GM19035 (cell line): ENCODE data around the gene MYOZ2.
"Not testable (repeated sequence)": the region's sequence is repeated elsewhere in the genome, so short reads cannot be mapped to it uniquely, and the experiment has no call there.

Source experiments
- ATAC-seq: cut with Tn5 transposase; IDR thresholded peaks from one replicate; pipeline ENCODE4 v1.9.1; 2021; ENCODE audit not compliant: unreplicated experiment

The MYOZ2 gene

GRCh38 chr4:119125931-119126330, 9.7 kb upstream of the MYOZ2 start:
- ATAC-seq: no peak

GRCh38 chr4:119128148-119128547, 7.5 kb upstream of the MYOZ2 start:
- no peak for ATAC-seq

DNA sequence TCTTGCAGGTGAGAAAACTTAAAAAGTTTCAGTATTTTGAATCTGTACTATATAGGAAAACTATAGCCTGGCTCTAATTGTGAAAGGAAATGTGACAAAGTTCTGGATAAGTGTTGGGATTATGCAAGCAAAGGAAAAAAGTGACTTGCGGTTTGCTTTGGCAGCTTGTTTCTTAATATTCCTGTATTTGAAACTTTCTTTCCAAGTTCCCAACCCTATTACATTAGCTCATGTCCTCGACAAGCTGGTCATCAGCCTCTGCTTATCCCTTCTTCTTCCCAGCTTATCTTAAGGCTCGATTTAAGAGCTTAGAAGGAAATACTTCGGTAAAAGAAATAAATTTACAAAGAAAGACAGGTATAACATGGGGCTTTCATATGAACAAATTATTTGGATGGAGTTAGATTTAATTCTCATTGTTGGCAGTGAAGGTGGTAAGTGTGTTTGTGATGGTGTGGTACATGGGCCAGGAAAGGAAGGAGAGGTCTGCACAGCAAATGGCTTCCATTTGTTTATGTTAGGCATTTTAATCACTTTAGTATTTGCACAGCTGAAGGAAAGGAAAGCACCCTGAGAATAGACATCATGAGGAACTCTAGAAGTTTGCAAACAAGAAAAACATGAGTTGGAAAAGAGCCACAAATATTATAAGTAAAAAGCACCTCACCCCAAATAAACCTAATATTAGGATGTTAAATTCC, 5.1 kb upstream of the MYOZ2 start:
- ATAC-seq: no peak

DNA sequence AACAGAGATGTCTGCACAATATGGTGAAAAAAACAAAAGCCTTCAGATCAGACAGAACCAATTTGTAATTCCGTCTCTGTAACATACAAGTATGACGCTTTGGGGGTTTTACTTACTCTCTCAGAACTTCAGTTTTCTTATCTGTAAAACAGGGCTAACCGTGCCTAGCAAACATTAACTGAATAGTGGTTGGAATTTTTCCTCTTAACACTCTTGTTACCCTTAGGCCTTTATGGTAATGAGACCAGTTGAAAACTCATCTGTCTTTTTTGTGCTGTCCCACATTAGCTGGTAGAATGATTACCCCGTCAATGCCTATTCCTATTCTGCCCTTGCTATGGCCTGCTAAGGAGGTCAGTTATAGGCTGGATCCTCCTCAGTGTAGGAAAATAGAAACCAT, 4.5 kb upstream of the MYOZ2 start:
- no peak for ATAC-seq

GRCh38 chr4:119132306-119132705, 3.3 kb upstream of the MYOZ2 start:
- no peak for ATAC-seq

- ATAC-seq: no peak
These were observed 914 bp downstream of the MYOZ2 start for GRCh38 chr4:119136546-119136945.

DNA sequence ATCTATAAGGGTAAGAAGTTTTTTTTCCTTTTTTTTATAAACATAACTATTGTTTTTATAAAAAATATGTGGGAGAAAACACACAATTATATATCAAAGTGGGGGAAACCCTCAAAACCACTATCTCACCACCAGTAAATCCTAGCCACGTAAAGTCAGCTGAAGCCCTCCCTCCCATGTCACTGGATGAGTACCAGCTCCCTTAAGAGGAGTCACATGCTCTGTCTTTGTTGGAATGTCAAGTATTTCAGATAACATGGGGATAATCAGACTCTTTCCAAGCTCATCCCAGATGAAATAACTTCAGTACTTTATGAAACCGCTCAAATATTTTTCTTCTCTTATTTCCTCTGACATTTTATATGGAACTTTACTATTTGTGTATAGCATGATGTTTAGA, 2.4 kb downstream of the MYOZ2 start:
- ATAC-seq: no peak

DNA sequence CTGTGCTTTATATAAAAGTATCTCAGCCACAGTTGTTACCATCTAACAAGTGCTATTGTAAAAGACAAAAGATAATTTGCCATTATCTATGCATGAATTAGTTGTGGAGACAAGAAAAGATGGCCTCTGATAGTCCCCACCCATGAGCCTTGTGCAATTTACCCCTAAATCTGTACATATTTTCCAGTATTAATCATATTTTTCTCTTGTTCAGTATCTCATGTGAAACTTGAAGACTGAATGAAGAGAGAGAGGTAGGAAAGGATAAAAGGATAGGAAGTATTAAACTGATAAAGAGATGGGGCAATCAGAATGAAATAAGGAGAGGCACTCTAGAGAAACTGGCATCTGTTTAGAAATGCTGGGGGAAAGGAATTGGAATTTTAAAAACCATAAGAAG, 3.7 kb downstream of the MYOZ2 start:
- no peak for ATAC-seq

DNA sequence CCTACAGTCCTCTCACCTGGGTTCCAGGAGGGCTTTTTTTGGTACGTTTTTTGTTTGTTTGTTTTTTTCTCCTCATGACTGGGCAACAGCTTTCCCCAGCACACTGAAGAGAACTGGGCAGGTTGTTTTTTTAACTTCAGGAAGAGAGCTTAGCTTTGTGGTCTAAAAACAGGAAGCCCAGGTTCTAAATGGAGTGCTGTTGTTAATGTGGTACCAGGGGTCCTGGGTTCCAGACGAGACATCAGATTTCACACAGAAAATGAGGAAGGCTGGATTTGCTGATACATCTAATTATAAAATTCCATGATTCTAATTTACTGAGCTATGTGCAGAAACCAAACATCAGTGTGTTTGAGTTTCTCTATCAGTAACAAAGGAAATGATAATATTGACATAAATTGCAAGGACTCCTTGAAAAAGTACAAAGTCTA, 4.2 kb downstream of the MYOZ2 start:
- no peak for ATAC-seq

DNA sequence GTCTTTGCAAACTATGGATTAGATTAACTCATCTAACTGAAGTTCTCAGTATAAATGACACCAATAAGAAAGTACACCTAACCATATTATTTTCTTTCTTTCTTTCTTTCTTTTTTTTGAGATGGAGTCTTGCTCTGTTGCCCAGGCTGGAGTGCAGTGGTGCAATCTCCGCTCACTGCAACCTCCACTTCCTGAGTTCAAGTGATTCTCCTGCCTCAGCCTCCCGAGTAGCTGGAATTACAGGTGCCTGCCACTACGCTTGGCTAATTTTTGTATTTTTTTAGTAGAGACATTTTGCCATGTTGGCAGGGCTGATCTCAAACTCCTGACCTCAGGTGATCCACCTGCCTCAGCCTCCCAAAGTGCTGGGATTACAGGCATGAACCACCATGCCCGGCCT, 5.7 kb downstream of the MYOZ2 start:
- ATAC-seq: not testable (repeated sequence)

- ATAC-seq: no peak
These were observed 7.2 kb downstream of the MYOZ2 start for GRCh38 chr4:119142833-119143232.

DNA sequence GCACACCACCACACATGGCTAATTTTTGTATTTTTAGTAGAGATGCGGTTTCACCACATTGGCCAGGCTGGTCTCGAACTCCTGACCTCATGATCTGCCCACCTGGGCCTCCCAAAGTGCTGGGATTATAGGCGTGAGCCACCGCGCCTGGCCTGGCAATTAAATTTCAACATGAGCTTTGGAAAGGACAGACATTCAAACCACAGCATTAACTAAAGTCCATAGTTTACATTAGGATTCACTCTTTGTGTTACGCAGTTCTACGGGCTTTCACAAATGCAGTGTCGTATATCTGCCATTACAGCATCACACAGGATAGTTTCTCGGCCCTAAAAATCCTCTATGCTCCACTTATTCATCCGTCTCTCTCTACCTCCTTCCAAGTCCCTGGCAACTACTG, 7.7 kb downstream of the MYOZ2 start:
- ATAC-seq: not testable (repeated sequence)

GRCh38 chr4:119149110-119149509, 13.5 kb downstream of the MYOZ2 start:
- ATAC-seq: no peak

DNA sequence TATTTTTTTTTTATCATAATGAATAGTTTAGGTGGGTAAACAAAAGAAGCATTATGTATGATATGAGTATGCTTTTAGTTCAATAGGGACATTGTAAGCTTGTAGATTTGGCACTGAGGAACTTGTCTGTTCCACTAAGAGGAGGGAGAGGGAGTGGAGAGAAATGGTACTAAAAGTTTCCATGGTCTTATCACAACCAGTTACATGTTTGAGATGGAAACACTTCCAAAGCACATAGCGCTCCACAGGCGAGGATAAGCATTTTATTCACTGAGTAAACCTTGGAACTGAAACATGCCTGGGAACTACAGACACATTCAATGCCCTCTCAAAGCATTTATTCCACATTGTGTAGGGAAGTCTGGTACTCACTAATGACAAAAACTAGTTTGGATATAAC, 15.5 kb downstream of the MYOZ2 start:
- no peak for ATAC-seq

GRCh38 chr4:119152741-119153140, 17.1 kb downstream of the MYOZ2 start:
- ATAC-seq: no peak

GRCh38 chr4:119162174-119162573, 26.5 kb downstream of the MYOZ2 start:
- no peak for ATAC-seq

DNA sequence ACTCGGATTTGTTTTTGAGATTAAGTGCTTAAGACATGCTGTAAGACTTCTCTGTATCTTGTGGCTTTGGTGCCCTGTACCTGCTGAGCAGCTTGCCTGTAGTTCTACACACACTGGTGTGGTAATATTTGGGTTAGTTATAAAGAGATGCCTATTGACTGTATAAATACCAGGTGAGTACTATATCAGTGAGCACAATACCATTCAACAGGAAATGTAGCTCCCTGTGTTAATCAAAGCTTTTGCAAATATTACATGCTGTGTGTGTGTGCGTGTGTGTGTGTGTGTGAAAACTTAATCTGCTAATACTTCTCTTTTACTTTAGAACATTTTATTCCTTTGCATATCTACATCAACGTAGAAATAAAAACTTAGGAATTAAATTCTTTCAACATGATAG, 30.1 kb downstream of the MYOZ2 start:
- ATAC-seq: no peak

DNA sequence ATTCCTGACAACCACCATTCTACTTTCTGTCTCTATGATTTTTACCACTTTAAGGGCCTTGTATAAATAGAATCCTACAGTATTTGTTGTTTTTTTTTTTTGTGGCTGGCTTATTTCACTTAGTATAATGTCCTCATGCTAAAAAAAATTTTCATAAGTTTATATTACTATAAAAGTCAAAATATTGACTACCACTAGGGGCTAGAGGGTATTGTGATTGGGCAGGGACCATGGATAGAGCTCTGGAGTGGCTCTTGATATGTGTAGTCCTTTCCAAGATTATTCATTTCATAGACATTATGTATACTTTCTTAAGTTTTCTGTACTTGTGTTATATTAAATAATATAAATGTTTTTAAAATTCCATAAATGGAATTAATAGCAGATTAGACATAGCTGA, 34.6 kb downstream of the MYOZ2 start:
- ATAC-seq: no peak

GRCh38 chr4:119172223-119172622, 36.6 kb downstream of the MYOZ2 start:
- ATAC-seq: no peak

DNA sequence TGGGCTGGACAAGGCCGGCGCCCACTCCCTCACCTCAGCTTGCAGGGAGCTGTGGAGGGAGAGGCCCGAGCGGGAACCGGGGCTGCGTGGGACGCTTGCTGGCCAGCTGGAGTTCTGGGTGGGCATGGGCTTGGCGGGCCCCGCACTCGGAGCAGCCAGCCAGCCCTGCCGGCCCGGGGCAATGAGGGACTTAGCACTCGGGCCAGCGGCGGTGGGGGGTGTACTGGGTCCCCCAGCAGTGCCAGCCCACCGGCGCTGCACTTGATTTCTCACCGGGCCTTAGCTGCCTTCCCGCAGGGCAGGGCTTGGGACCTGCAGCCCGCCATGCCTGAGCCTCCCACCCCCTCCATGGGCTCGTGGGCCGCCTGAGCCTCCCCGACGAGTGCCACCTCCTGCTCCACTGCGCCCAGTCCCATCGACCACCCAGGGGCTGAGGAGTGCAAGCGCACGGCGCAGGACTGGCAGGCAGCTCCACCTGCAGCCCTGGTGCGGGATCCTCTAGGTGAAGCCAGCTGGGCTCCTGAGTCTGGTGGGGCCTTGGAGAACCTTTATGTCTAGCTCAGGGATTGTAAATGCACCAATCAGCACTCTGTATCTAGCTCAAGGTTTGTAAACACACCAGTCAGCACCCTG, 38.2 kb downstream of the MYOZ2 start:
- ATAC-seq: not testable (repeated sequence)

- no peak for ATAC-seq
These were observed 43.4 kb downstream of the MYOZ2 start for GRCh38 chr4:119179011-119179410.

- ATAC-seq: no peak
These were observed 48.5 kb downstream of the MYOZ2 start for GRCh38 chr4:119184128-119184527.

GRCh38 chr4:119189638-119190037, 54.0 kb downstream of the MYOZ2 start:
- ATAC-seq: no peak
